Skeletal muscle cell (primary cell): ENCODE data around the gene DLGAP4.

Experiments
- DNase-seq: peaks from one replicate; pipeline ENCODE4 v3.0.0-alpha.2; 2010; ENCODE audit warnings: low read depth
- H3K4me3 ChIP-seq: 2 replicates; pipeline ENCODE4 v1.5.1; 2011; ENCODE audit warnings: low read depth, mild to moderate bottlenecking, control low read depth, low read length, moderate library complexity

Gene DLGAP4

GRCh38 chr20:36479938-36480337 lies 173.8 kb downstream of the DLGAP4 start:
- DNase-seq = no peak
- H3K4me3 ChIP-seq = no peak overlapping the region

DNA sequence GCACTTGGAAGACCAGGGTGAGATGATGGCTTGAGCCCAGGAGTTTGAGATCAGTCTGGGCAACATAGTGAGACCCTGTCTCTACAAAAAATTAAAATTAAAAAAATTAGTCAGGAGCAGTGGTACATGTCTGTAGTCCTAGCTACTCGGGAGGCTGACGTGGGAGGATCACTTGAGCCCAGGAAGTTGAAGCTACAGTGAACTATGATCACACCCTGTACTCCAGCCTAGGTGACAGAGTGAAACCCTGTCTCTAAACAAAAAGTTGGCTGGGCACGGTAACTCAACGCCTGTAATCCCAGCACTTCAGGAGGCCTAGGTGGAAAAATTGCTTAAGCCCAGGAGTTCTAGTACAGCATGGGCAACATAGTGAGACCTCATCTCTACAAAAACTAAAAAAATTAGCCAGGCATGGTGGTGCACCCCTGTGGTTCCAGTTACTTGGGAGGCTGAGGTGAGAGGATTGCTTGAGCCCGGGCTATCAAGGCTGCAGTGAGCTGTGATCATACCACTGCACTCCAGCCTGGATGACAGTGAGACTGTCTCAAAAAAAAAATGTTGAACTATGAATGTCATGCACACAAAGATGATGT lies 174.4 kb downstream of the DLGAP4 start:
- DNase-seq = no peak
- no peak overlapping the region for H3K4me3 ChIP-seq

GRCh38 chr20:36481380-36482043 lies 175.4 kb downstream of the DLGAP4 start:
- no peak overlapping the region for H3K4me3 ChIP-seq
- DNase-seq = no peak

- no peak for DNase-seq
- no peak overlapping the region for H3K4me3 ChIP-seq
Observed at GRCh38 chr20:36482044-36482473, 175.9 kb downstream of the DLGAP4 start.

DNA sequence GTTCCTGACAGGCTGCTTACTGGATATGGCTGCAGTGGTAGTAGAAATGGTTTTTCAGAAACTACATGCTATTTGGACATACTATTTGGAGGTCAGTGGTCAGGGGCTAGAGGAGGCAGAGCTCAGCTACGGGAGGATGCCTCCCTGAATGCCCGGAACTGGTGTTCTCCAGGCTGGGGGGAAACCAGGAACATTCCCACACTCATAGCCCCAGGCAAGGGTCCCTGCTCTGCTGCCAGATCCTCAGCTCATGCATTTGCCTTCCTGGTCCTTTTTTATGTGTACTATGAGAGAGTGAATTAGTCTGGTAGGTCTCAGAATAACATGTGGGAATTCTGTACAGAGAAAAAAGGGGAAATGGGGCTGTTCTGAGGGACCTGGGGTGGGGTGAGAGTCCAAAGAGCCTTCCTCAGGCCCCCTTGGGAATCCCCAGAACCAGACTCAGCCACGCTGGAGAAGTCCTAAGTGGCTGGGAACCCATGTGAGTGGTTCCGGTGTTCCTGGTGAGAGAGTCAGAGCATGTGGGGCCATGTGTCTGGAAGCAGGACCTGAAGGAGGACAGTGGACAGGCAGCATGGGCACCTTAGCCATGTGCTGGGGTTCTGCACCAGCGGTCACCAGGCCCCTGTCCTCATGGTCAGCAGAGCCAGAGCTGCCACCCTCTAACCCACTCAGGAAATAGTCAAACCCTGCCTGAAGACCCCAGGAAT lies 177.2 kb downstream of the DLGAP4 start:
- H3K4me3 ChIP-seq = no peak overlapping the region
- no peak for DNase-seq

DNA sequence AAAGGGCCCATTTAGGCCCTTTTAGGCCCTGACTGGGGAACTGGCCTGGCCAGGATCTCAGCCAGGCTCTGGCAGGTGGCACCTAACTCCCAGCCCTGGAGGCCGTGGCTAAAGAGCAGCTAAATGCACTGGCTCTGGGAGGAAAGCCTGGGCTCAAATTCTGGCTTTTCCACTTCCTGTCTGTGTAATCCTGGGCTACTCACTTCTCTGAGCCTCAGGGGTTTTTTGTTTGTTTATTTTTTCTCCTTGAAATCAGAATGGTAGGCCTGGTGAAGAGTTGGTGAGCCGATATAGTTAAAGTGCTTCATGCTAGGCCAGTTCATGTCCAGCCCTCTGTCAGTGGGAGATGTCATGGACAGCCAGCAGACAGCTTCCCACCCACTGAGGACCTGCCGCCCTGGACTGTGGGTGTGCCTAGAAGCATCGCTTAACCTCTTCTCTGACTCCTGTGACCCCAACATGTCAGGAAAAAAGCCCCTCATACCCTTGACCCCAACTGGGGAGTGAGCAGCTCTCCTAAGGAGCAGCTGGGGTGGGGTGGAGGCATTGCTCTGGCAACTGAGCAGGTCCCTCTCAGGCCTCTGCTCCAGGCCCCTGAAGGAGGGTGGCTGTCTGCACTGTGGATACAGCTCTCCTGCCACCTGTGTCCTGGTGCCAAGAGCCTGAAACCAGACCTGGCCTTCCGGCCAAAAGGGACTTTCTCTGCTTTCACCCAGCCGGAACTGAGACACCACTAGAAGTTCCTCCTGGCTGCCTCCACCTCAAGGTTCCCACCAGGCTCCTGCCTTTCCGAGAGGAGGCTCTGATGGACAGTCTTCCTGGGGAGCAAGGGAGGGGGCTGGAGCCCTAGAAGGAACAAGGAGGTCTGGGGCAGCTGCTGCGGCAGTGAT lies 178.0 kb downstream of the DLGAP4 start:
- DNase-seq = no peak
- H3K4me3 ChIP-seq = no peak overlapping the region

DNA sequence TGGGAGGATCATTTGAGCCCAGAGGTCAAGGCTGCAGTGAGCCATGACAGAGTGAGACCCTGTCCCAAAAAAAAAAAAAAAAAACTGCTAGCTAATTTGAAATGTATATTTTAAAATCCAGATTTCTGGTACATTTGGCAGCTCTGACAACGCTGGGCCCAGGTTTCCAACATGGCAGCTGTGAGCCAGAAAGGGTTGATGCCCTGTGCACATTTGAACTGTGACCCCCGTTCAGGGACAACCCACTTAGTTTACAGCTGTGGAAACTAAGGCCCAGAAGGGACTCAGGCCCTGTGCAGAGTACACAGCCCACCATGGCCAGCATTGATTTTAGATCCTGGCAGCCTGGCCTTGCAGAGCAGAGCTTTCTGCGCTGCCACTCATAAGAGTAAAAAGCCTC lies 179.1 kb downstream of the DLGAP4 start:
- no peak for DNase-seq
- H3K4me3 ChIP-seq = no peak overlapping the region

DNA sequence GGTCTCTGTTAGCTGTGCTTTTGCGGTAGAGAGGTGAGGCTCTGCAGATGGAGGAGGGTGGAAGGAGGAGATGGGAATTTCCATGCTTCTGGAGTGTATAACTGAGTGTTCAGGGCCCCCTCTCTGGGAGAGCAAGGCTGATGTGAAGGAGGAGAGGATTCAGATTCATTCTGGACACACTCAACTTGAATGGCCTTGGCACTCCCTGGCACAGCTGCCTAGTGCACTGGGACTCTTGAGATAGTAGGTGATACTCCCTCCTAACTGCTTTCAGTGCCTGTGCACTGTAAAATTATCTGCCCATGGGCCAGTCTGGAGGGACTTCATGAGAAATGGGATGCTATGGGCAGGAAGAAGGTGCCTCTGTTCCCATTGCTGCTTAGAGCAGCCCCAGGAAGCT lies 180.9 kb downstream of the DLGAP4 start:
- no peak overlapping the region for H3K4me3 ChIP-seq

DNA sequence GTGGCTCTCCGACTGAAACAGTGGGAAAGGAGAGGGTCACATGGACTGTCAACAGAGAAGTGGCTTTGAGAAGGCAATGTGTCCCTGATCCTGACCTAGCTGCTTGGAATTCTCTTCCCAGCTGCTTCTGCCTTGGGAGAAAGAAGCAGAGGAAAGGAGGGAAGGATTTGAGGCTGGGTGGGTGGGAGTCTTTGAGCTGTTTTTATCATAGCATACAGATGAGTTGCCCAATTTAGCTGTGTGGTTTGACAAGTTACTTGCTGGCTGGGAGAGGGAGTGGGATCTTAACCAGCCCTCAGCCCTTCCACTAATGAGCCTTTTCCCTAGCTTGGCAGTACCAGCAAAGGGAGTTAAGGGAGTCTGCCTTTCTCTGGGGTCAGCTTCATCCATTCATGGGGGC lies 184.1 kb downstream of the DLGAP4 start:
- no peak for DNase-seq
- H3K4me3 ChIP-seq = no peak overlapping the region

More for the DNA sequence above, 180.9 kb downstream of the DLGAP4 start:
- DNase-seq = no peak

GRCh38 chr20:36491901-36492617 lies 185.9 kb downstream of the DLGAP4 start:
- peak; percentile 25 for DNase-seq
- no peak overlapping the region for H3K4me3 ChIP-seq

- no peak overlapping the region for H3K4me3 ChIP-seq
- no peak for DNase-seq
Observed at GRCh38 chr20:36493051-36493800, 187.1 kb downstream of the DLGAP4 start.

DNA sequence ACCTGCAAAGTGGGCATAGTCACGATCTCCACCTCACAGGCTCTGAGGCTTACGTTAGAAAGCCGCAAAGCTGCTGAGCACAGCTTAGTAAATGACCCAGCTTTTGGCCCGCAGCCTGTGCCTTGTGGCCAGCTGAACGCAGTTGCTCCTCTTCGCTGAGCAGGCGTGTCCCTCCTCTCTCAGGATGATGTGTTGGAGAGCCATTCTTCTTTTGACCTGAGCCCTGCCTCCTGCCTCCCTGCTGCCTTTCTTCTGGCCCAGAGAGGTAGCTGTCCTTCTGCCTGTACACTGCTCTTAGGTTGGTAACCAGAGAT lies 187.6 kb downstream of the DLGAP4 start:
- peak; percentile 35 for DNase-seq
- no peak overlapping the region for H3K4me3 ChIP-seq

- DNase-seq = no peak
- no peak overlapping the region for H3K4me3 ChIP-seq
Observed at GRCh38 chr20:36496707-36497669, 190.8 kb downstream of the DLGAP4 start.

DNA sequence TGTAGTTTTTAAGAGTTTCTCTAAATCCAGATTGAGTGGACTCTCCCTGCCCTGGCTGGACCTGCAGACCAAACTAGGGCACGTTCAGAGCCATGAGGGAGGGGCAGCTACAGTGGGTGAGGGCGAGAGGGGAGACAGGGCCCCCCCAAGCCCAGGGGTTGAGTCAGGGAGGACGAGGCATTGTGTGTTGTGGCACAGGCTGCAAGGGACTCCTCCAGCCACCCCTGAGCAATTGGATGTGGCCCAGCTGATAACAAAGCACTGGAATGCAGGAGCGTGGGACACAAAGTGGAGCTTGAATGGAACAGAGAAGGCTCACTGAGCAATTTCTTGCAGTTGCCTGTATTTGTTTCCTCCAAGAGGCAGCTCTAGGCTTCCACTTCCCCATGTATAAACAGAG lies 191.7 kb downstream of the DLGAP4 start:
- DNase-seq = no peak
- no peak overlapping the region for H3K4me3 ChIP-seq

GRCh38 chr20:36498386-36499179 lies 192.4 kb downstream of the DLGAP4 start:
- DNase-seq = no peak
- H3K4me3 ChIP-seq = no peak overlapping the region

DNA sequence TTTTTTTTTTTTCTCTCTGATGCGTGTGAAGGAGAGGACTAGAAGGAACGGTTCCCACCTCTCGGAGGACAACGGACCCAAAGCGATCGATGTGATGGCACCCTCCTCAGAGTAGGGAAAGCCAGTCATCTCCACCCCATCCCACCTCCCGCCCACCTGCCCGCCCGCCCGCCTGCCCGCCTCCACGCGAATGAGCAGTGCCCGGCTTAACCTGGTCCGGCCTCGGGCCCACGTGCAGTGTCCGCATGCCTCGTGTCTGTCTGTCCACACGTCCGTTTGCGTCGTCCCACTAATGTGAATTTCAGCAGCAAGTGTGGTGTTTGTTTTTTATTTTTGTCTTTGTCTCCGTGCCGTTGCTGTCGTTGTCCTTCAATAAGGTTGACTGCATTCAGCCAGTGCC lies 193.1 kb downstream of the DLGAP4 start:
- DNase-seq = no peak
- no peak overlapping the region for H3K4me3 ChIP-seq
